Small intestine (tissue), 7 donors: ENCODE measurements around the gene EWSR1. TPM values are rescaled to one million over a fixed set of nuclear protein-coding genes. Genes with fewer than 3 reads are reported as not detected.
"Not testable (repeated sequence)": the region's sequence is repeated elsewhere in the genome, so short reads cannot be mapped to it uniquely, and the experiment has no call there.

ENCODE experiments used
- DNase-seq, 2 donors: peaks; one replicate each; pipeline versions ENCODE4 v3.0.0 to v3.0.0-alpha.2; 2013
- FAIRE-seq: peaks from 2 replicates; lab custom pipeline; 2012; peaks lifted over from hg19 to GRCh38; lab: Jason Lieb, UNC
- H3K27ac ChIP-seq, 3 donors: one replicate each; pipeline ENCODE4 v1.5.1; 2013; ENCODE audit warnings: low read length in 2 of 3, mild to moderate bottlenecking in 2 of 3, control low read depth in 1 of 3, inconsistent platforms in 1 of 3, low read depth in 1 of 3, moderate library complexity in 1 of 3
- H3K27me3 ChIP-seq, 3 donors: one replicate each; pipeline ENCODE4 v1.6.1; 2013; ENCODE audit warnings: low read length in 3 of 3, inconsistent platforms in 1 of 3; ENCODE audit not compliant: control insufficient read depth in 3 of 3, insufficient read depth in 3 of 3
- H3K36me3 ChIP-seq, 3 donors: one replicate each; pipeline ENCODE4 v1.6.1; 2013; ENCODE audit warnings: low read length in 3 of 3, inconsistent platforms in 1 of 3, low read depth in 1 of 3, mild to moderate bottlenecking in 1 of 3, moderate library complexity in 1 of 3; ENCODE audit not compliant: control insufficient read depth in 3 of 3, insufficient read depth in 2 of 3
- H3K4me1 ChIP-seq, 3 donors: one replicate each; pipeline ENCODE4 v1.6.1; 2013; ENCODE audit warnings: low read length in 2 of 3, inconsistent platforms in 1 of 3, low read depth in 1 of 3, mild to moderate bottlenecking in 1 of 3, moderate library complexity in 1 of 3; ENCODE audit not compliant: control insufficient read depth in 3 of 3, insufficient read depth in 2 of 3
- H3K4me3 ChIP-seq, 3 donors: one replicate each; pipeline ENCODE4 v1.5.1; 2013; ENCODE audit warnings: low read length in 3 of 3, control low read depth in 1 of 3, inconsistent platforms in 1 of 3, low read depth in 1 of 3, mild to moderate bottlenecking in 1 of 3, moderate library complexity in 1 of 3
- H3K9me3 ChIP-seq, 2 donors: one replicate each; pipeline ENCODE4 v1.6.1; 2013; ENCODE audit warnings: low read depth in 1 of 2, low read length in 1 of 2; ENCODE audit not compliant: control insufficient read depth in 2 of 2, insufficient read depth in 1 of 2
- WGBS, 3 donors: extraction: QIAGEN DNeasy Blood & Tissue Kit; methylation state at CpG; one replicate each; pipeline ENCODE4 v1.1.7; 2013; 5-methylcytosine and 5-hydroxymethylcytosine counted together
- polyA plus RNA-seq, 4 donors: library from polyadenylated mRNA; stranded (reverse) in 3 of 4; unstranded in 1 of 4; fragments of 200-250 nt in 3 of 4; fragments of 120-200 nt in 1 of 4; gene quantifications; one replicate each; pipeline versions ENCODE4 v1.2.1 to v1.2.3, GENCODE V29; 2013
- donor health status: healthy with polysubstance abuse.
- donor health status: control.
- donor health status: control.
- donor health status: Bipolar disorder and iron deficiency.
- donor health status: healthy.

EWSR1 gene
- polyA plus RNA-seq, 4 donors: 145 to 245 (median 186) TPM

GRCh38 chr22:29224859-29225410 is 43.1 kb upstream of the EWSR1 start:
- FAIRE-seq (no peak), DNase-seq (no peak)
- H3K36me3 ChIP-seq: peaks cover 0 to 61% (median 0%) of the 10 kb centered on the region in 3 donors
- no peak overlapping the region for H3K4me3 ChIP-seq
- peaks cover 0 to 11% (median 3%) of the 10 kb centered on the region in 3 donors for H3K4me1 ChIP-seq
- no peaks in the 10 kb centered on the region for H3K9me3 ChIP-seq
- no peaks in the 10 kb centered on the region for H3K27me3 ChIP-seq
- WGBS, 3 donors: 88 to 93% (median 90%) methylated on average over 7 of the region's 7 CpGs
- peak overlapping the region; percentile 33 to 87 (median 43) for H3K27ac ChIP-seq

GRCh38 chr22:29225422-29226090 is 42.5 kb upstream of the EWSR1 start:
- Histone ChIP-seq H3K9me3 (no peaks in the 10 kb centered on the region), H3K27me3 (no peaks in the 10 kb centered on the region), H3K36me3 (peaks cover 0 to 56% (median 0%) of the 10 kb centered on the region in 3 donors), H3K4me3 (no peak overlapping the region), H3K4me1 (peaks cover 0 to 11% (median 3%) of the 10 kb centered on the region in 3 donors), H3K27ac (peak overlapping the region in 2 of 3 donors; percentile 33 to 87)
- no peak for FAIRE-seq
- WGBS, 3 donors: 37 to 54% (median 50%) methylated on average over 15 to 16 of the region's 16 CpGs
- DNase-seq: peak; percentile 2 to 41

- Histone ChIP-seq H3K36me3 (peaks cover 0 to 58% (median 0%) of the 10 kb centered on the region in 3 donors), H3K9me3 (no peaks in the 10 kb centered on the region), H3K4me1 (peaks cover 0 to 11% (median 3%) of the 10 kb centered on the region in 3 donors), H3K4me3 (no peak overlapping the region), H3K27me3 (no peaks in the 10 kb centered on the region), H3K27ac (peak overlapping the region in 1 of 3 donors; percentile 87)
- FAIRE-seq (no peak), DNase-seq (no peak)
- WGBS, 3 donors: 84 to 93% (median 89%) methylated on average over 10 to 11 of the region's 11 CpGs
Observed at GRCh38 chr22:29226351-29226981, 41.6 kb upstream of the EWSR1 start.

- 86 to 91% (median 90%) methylated on average over 18 to 19 of the region's 19 CpGs for WGBS, 3 donors
- H3K36me3 ChIP-seq: peaks cover 0 to 57% (median 0%) of the 10 kb centered on the region in 3 donors
- peaks cover 0 to 6% of the 10 kb centered on the region in 2 donors for H3K9me3 ChIP-seq
- DNase-seq (no peak), FAIRE-seq (no peak)
- H3K4me3 ChIP-seq: no peak overlapping the region
- no peaks in the 10 kb centered on the region for H3K27me3 ChIP-seq
- peaks cover 0 to 18% (median 0%) of the 10 kb centered on the region in 3 donors for H3K4me1 ChIP-seq
- no peak overlapping the region for H3K27ac ChIP-seq
Observed at GRCh38 chr22:29230972-29231875, 36.8 kb upstream of the EWSR1 start.

- Histone ChIP-seq H3K36me3 (peaks cover 0 to 57% (median 0%) of the 10 kb centered on the region in 3 donors), H3K4me1 (peaks cover 0 to 18% (median 0%) of the 10 kb centered on the region in 3 donors), H3K9me3 (peaks cover 0 to 6% of the 10 kb centered on the region in 2 donors), H3K27me3 (no peaks in the 10 kb centered on the region), H3K4me3 (no peak overlapping the region), H3K27ac (peak overlapping the region in 1 of 3 donors; percentile 4)
- no peak for FAIRE-seq
- no peak for DNase-seq
- WGBS, 3 donors: 70 to 76% (median 75%) methylated on average over 21 to 22 of the region's 22 CpGs
Observed at GRCh38 chr22:29231971-29232959, 35.8 kb upstream of the EWSR1 start.

GRCh38 chr22:29233277-29233877 is 34.7 kb upstream of the EWSR1 start:
- no peak for FAIRE-seq
- WGBS, 3 donors: 88 to 100% (median 89%) methylated on average over 1 of the region's 1 CpG

GRCh38 chr22:29240481-29240880 is 27.6 kb upstream of the EWSR1 start:
- not testable (repeated sequence) for H3K27me3 ChIP-seq, DNase-seq, H3K27ac ChIP-seq, H3K4me3 ChIP-seq, H3K4me1 ChIP-seq, FAIRE-seq
- 67 to 79% (median 74%) methylated on average over 9 of the region's 9 CpGs for WGBS, 3 donors
- Histone ChIP-seq H3K36me3 (peaks cover 0 to 65% (median 0%) of the 10 kb centered on the region in 3 donors), H3K9me3 (peaks cover 0 to 12% of the 10 kb centered on the region in 2 donors)

More at GRCh38 chr22:29233277-29233877, 34.7 kb upstream of the EWSR1 start:
- H3K36me3 ChIP-seq: peaks cover 0 to 56% (median 0%) of the 10 kb centered on the region in 3 donors
- peak in 1 of 2 donors; percentile 28 for DNase-seq
- peak overlapping the region in 1 of 3 donors; percentile 44 for H3K27ac ChIP-seq
- no peak overlapping the region for H3K4me3 ChIP-seq
- H3K9me3 ChIP-seq: peaks cover 0 to 6% of the 10 kb centered on the region in 2 donors
- no peaks in the 10 kb centered on the region for H3K27me3 ChIP-seq
- H3K4me1 ChIP-seq: peaks cover 0 to 18% (median 0%) of the 10 kb centered on the region in 3 donors
